ENCODE results near the gene CDPF1.

Gene CDPF1

GRCh38 chr22:46195487-46196165 lies 54.5 kb downstream of the CDPF1 start:
- Histone ChIP-seq H4K20me1 (ENCODE audit: insufficient read depth) (no peaks in the 10 kb centered on the region), H3K9ac (no peak overlapping the region), H3K79me2 (ENCODE audit: insufficient read depth, low read depth) (no peaks in the 10 kb centered on the region), H3K4me3 (IDR thresholded peaks at IDR 0.05; ENCODE audit: insufficient read depth, low read depth, low read length) (no peak overlapping the region), H3K27me3 (ENCODE audit: insufficient read depth, low read depth) (no peaks in the 10 kb centered on the region), H3K27ac (no peak overlapping the region), H3K4me2 (no peak overlapping the region), H3K4me1 (ENCODE audit: low read depth, poor library complexity, severe bottlenecking) (no peaks in the 10 kb centered on the region), H2AFZ (ENCODE audit: low read depth) (no peak overlapping the region), H3K36me3 (ENCODE audit: insufficient read depth) (no peaks in the 10 kb centered on the region)
- no peak for TF ChIP-seq CTCF (conservative IDR thresholded peaks at IDR 0.05; ENCODE audit: low read depth, low read length)

All from KMS-11 (cell line).